Upper lobe of left lung (tissue), 4 donors: ENCODE results near the gene MBD5.

Experiments used
- POLR2A ChIP-seq, 4 donors: fragments of 450-650 bp; IDR thresholded peaks; one replicate each; pipeline ENCODE4 v1.5.1; 2016 to 2017; ENCODE audit warnings: antibody characterized with exemption in 4 of 4, mild to moderate bottlenecking in 2 of 4
- TF ChIP-seq, protein P1 (sequence below), 6 experiments: fragments of 450-650 bp in 4 of 6; fragments of 200-600 bp in 2 of 6; sonication (generic) in 2 of 6; IDR thresholded peaks; one replicate each; pipeline ENCODE4 v1.5.1; 2016 to 2019; ENCODE audit warnings: antibody characterized with exemption in 6 of 6

DNA sequence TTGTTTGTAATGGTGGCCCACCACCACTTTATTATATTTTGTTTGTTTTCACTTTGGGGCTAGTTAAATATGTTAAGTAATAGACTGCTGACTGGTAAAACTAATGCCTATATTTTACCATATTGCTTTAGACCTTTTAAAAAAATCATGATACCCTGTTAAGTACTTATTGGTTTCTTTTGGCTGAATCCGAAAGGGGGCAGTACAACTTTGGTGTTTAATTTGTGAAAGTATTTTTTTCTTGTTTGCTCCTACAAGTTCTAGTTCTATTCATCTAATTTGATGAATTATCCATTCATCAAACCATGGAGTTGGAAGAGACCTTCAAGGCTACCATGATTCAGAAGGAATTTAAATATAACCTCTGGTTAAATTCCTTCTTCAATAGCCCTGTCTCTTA lies 147.0 kb downstream of the MBD5 start:
- TF ChIP-seq, protein P1, sequence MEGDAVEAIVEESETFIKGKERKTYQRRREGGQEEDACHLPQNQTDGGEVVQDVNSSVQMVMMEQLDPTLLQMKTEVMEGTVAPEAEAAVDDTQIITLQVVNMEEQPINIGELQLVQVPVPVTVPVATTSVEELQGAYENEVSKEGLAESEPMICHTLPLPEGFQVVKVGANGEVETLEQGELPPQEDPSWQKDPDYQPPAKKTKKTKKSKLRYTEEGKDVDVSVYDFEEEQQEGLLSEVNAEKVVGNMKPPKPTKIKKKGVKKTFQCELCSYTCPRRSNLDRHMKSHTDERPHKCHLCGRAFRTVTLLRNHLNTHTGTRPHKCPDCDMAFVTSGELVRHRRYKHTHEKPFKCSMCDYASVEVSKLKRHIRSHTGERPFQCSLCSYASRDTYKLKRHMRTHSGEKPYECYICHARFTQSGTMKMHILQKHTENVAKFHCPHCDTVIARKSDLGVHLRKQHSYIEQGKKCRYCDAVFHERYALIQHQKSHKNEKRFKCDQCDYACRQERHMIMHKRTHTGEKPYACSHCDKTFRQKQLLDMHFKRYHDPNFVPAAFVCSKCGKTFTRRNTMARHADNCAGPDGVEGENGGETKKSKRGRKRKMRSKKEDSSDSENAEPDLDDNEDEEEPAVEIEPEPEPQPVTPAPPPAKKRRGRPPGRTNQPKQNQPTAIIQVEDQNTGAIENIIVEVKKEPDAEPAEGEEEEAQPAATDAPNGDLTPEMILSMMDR (IDR thresholded peaks at IDR 0.05), result no peak
- TF ChIP-seq POLR2A (IDR thresholded peaks at IDR 0.05), result no peak
